WTC11 (cell line): ENCODE data around the gene ATF4. TPM values are rescaled to one million over a fixed set of nuclear protein-coding genes. Genes with fewer than 3 reads are reported as not detected.

Experiments used
- ATAC-seq: fragments of 200-7000 bp; cut with Tn5 transposase; 2 replicates; pipeline ENCODE4 v1.10.0; 2021; ENCODE audit warnings: mild to moderate bottlenecking, moderate library complexity
- CTCF ChIA-PET: fragments of 300-600 bp; sonication (Branson Sonifier 250); formaldehyde crosslinking; loops from one replicate; lab custom pipeline; 2021; ENCODE audit warnings: antibody characterized with exemption; lab: Charles Lee
- POLR2A ChIA-PET: fragments of 350-600 bp; sonication (Branson Sonifier 250); formaldehyde crosslinking; loops from one replicate; lab custom pipeline; 2021; ENCODE audit warnings: antibody characterized with exemption; lab: Charles Lee
- DNase-seq: peaks from one replicate; pipeline ENCODE4 v3.0.0; 2021; ENCODE audit warnings: low spot score
- H3K27ac Mint-ChIP-seq: 2 replicates; pipeline ENCODE4 v1.8.0; 2021; ENCODE audit warnings: mixed read lengths
- H3K27me3 Mint-ChIP-seq: 2 replicates; pipeline ENCODE4 v1.8.0; 2021; ENCODE audit warnings: low read depth, mild to moderate bottlenecking, moderate library complexity, mixed read lengths
- H3K36me3 Mint-ChIP-seq: 2 replicates; pipeline ENCODE4 v1.8.0; 2021; ENCODE audit warnings: mixed read lengths
- H3K4me1 Mint-ChIP-seq: 2 replicates; pipeline ENCODE4 v1.8.0; 2022; ENCODE audit warnings: mixed read lengths
- H3K4me3 Mint-ChIP-seq: 2 replicates; pipeline ENCODE4 v1.8.0; 2021; ENCODE audit warnings: mild to moderate bottlenecking, moderate library complexity, mixed read lengths
- H3K9me3 Mint-ChIP-seq: 2 replicates; pipeline ENCODE4 v1.8.0; 2021; ENCODE audit warnings: mixed read lengths
- ATF1 ChIP-seq: sonication (generic); formaldehyde crosslinking; IDR thresholded peaks from 2 replicates; pipeline ENCODE4 v1.8.1; 2023; ENCODE audit warnings: mild to moderate bottlenecking, moderate library complexity, missing genetic modification reagents
- CREB1 ChIP-seq: sonication (generic); formaldehyde crosslinking; IDR thresholded peaks from 2 replicates; pipeline ENCODE4 v1.8.0; 2023; ENCODE audit warnings: mild to moderate bottlenecking, missing genetic modification reagents
- ESRRA ChIP-seq: sonication (generic); formaldehyde crosslinking; IDR thresholded peaks from 2 replicates; pipeline ENCODE4 v1.8.1; 2022; ENCODE audit warnings: mild to moderate bottlenecking, missing genetic modification reagents, borderline replicate concordance
- FOXK1 ChIP-seq: sonication (generic); formaldehyde crosslinking; IDR thresholded peaks from 2 replicates; pipeline ENCODE4 v1.8.0; 2022; ENCODE audit warnings: mild to moderate bottlenecking, moderate library complexity, missing genetic modification reagents
- JUN ChIP-seq: sonication (generic); formaldehyde crosslinking; IDR thresholded peaks from 2 replicates; pipeline ENCODE4 v1.8.0; 2023; ENCODE audit warnings: mild to moderate bottlenecking, missing genetic modification reagents
- KAT7 ChIP-seq: sonication (generic); formaldehyde crosslinking; IDR thresholded peaks from 2 replicates; pipeline ENCODE4 v1.8.1; 2023; ENCODE audit warnings: missing genetic modification reagents, mild to moderate bottlenecking, borderline replicate concordance
- MYBL2 ChIP-seq: sonication (generic); formaldehyde crosslinking; IDR thresholded peaks from 2 replicates; pipeline ENCODE4 v1.8.1; 2023; ENCODE audit warnings: mild to moderate bottlenecking, moderate library complexity, missing genetic modification reagents
- OVOL2 ChIP-seq: fragments of 250-450 bp; sonication (Bioruptor Pico); IDR thresholded peaks from 2 replicates; pipeline ENCODE4 v1.9.0; 2021; ENCODE audit warnings: mild to moderate bottlenecking, borderline replicate concordance
- RELA ChIP-seq: sonication (generic); formaldehyde crosslinking; IDR thresholded peaks from 2 replicates; pipeline ENCODE4 v1.8.1; 2022; ENCODE audit warnings: missing genetic modification reagents, mild to moderate bottlenecking, borderline replicate concordance
- TEAD4 ChIP-seq: sonication (generic); formaldehyde crosslinking; IDR thresholded peaks from 2 replicates; pipeline ENCODE4 v1.8.0; 2022; ENCODE audit warnings: mild to moderate bottlenecking, missing genetic modification reagents
- ZNF219 ChIP-seq: sonication (generic); formaldehyde crosslinking; IDR thresholded peaks from 2 replicates; pipeline ENCODE4 v1.8.0; 2023; ENCODE audit warnings: missing genetic modification reagents, mild to moderate bottlenecking, borderline replicate concordance
- total RNA-seq: library from RNA; stranded (reverse); gene quantifications from 3 replicates; pipeline ENCODE4 v1.2.3, GENCODE V29; 2021
- TF ChIP-seq, protein P1 (sequence below): sonication (generic); formaldehyde crosslinking; IDR thresholded peaks from 2 replicates; pipeline ENCODE4 v1.8.1; 2022; ENCODE audit warnings: low read depth, mild to moderate bottlenecking, moderate library complexity, missing genetic modification reagents, borderline replicate concordance
- TF ChIP-seq, protein P2 (sequence below): fragments of 200-600 bp; IDR thresholded peaks from 2 replicates; pipeline ENCODE4 v1.8.0; 2022; ENCODE audit warnings: antibody characterized with exemption
- TF ChIP-seq, protein P3 (sequence below): sonication (generic); formaldehyde crosslinking; IDR thresholded peaks from 2 replicates; pipeline ENCODE4 v1.8.1; 2023; ENCODE audit warnings: mild to moderate bottlenecking, moderate library complexity, missing genetic modification reagents
- TF ChIP-seq, protein P4 (sequence below): sonication (generic); formaldehyde crosslinking; IDR thresholded peaks from 2 replicates; pipeline ENCODE4 v1.8.1; 2023; ENCODE audit warnings: mild to moderate bottlenecking, missing genetic modification reagents
- TF ChIP-seq, protein P5 (sequence below): sonication (generic); formaldehyde crosslinking; IDR thresholded peaks from 2 replicates; pipeline ENCODE4 v1.8.0; 2022; ENCODE audit warnings: mild to moderate bottlenecking, missing genetic modification reagents
- TF ChIP-seq, protein P6 (sequence below): fragments of 250-450 bp; sonication (Bioruptor Pico); IDR thresholded peaks from 2 replicates; pipeline ENCODE4 v1.8.0; 2021; ENCODE audit warnings: mild to moderate bottlenecking

Gene ATF4
- total RNA-seq, 1 experiment from 2014 or later = 460 TPM

DNA sequence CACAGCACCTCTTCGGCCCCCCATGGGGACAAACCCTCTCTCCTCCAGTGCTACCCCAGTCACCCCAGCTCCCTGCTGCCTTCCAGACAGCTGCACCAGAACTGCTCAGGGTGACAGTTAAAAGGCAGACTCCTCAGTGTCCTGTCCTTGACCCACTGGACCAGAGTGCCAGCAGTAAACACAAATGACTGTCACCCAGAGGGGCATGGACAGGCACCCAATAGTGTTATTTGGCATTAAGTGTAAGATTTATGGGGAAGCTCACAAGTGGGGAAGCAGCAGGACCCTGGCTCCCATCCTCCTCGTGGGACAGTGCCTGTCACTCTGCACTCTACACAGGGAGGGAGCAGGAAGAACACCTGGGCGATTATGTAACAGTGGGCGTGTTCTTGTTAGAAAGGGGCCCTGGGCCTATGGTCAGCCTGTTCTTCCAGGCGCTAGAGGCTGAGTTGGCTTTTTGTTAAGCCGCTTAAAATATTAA, 7.2 kb downstream of the ATF4 start:
- Mint-ChIP-seq H3K4me3 (no peak overlapping the region), H3K27ac (peak overlapping the region; percentile 44; the same call in 1 of the 2 replicates), H3K9me3 (no peaks in the 10 kb centered on the region), H3K36me3 (peaks cover 38% of the 10 kb centered on the region), H3K4me1 (peaks cover 68% of the 10 kb centered on the region), H3K27me3 (no peaks in the 10 kb centered on the region)
- ChIA-PET CTCF (interaction anchor here (1.3 kb wide), 1 partner anchor 10 kb away, joined by 5 read pairs; no protein-coding TSS in a partner anchor), POLR2A (no interaction called here)
- no peak for ATAC-seq
- TF ChIP-seq, protein P1, sequence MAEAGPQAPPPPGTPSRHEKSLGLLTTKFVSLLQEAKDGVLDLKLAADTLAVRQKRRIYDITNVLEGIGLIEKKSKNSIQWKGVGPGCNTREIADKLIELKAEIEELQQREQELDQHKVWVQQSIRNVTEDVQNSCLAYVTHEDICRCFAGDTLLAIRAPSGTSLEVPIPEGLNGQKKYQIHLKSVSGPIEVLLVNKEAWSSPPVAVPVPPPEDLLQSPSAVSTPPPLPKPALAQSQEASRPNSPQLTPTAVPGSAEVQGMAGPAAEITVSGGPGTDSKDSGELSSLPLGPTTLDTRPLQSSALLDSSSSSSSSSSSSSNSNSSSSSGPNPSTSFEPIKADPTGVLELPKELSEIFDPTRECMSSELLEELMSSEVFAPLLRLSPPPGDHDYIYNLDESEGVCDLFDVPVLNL (CRISPR knock-in tag) = no peak
- TF ChIP-seq, protein P2, sequence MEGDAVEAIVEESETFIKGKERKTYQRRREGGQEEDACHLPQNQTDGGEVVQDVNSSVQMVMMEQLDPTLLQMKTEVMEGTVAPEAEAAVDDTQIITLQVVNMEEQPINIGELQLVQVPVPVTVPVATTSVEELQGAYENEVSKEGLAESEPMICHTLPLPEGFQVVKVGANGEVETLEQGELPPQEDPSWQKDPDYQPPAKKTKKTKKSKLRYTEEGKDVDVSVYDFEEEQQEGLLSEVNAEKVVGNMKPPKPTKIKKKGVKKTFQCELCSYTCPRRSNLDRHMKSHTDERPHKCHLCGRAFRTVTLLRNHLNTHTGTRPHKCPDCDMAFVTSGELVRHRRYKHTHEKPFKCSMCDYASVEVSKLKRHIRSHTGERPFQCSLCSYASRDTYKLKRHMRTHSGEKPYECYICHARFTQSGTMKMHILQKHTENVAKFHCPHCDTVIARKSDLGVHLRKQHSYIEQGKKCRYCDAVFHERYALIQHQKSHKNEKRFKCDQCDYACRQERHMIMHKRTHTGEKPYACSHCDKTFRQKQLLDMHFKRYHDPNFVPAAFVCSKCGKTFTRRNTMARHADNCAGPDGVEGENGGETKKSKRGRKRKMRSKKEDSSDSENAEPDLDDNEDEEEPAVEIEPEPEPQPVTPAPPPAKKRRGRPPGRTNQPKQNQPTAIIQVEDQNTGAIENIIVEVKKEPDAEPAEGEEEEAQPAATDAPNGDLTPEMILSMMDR = no peak
- TF ChIP-seq KAT7 (CRISPR knock-in tag) (no peak), FOXK1 (CRISPR knock-in tag) (no peak)
- no peak for DNase-seq

DNA sequence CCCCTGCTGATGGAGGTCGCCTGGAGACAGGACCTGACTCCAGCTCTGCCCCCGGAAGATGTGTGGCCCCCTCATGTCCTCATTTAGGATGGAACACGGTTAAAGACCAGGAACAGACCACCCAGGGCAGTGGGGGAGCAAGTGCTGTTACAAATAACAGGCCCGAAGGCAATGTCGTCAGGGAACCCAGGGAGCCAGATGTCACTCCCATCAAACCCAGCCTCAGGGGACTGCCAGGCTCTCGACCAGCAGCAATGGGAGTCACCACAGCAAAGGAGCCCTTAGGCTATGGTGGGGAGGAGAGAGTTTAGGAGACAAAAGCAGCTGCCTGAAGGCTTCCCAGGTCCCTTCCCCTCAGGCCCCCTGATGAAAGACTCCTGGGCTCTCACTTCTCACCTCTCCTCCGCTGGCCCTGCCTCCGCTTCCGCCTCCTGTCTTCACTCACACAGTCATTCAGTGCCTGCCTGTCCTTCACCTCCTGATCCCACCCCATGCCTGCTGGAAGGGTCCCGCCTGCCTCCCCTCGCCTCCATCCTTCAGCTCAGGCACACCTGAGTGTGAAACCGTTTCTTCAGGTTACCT, 7.8 kb downstream of the ATF4 start:
- Mint-ChIP-seq H3K27ac (no peak overlapping the region), H3K4me3 (no peak overlapping the region), H3K36me3 (peaks cover 32% of the 10 kb centered on the region), H3K9me3 (no peaks in the 10 kb centered on the region), H3K4me1 (peaks cover 64% of the 10 kb centered on the region), H3K27me3 (no peaks in the 10 kb centered on the region)
- ChIA-PET POLR2A (interaction anchor here (0.8 to 1.3 kb wide), 2 partner anchors 8 to 26 kb away, joined by 3 to 15 read pairs; partner anchors contain the start of genes ATF4 and MIEF1), CTCF (interaction anchor here (1.0 to 2.7 kb wide), 21 partner anchors 8 to 393 kb away, joined by 3 to 54 read pairs (median 9); partner anchors contain the start of genes ATF4, MIEF1 and RPL3)
- TF ChIP-seq, protein P1 (CRISPR knock-in tag) = no peak
- TF ChIP-seq MYBL2 (CRISPR knock-in tag) (no peak), CREB1 (no peak), OVOL2 (no peak), JUN (CRISPR knock-in tag) (no peak)
- TF ChIP-seq, protein P3, sequence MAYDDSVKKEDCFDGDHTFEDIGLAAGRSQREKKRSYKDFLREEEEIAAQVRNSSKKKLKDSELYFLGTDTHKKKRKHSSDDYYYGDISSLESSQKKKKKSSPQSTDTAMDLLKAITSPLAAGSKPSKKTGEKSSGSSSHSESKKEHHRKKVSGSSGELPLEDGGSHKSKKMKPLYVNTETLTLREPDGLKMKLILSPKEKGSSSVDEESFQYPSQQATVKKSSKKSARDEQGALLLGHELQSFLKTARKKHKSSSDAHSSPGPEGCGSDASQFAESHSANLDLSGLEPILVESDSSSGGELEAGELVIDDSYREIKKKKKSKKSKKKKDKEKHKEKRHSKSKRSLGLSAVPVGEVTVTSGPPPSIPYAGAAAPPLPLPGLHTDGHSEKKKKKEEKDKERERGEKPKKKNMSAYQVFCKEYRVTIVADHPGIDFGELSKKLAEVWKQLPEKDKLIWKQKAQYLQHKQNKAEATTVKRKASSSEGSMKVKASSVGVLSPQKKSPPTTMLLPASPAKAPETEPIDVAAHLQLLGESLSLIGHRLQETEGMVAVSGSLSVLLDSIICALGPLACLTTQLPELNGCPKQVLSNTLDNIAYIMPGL (CRISPR knock-in tag) = no peak
- DNase-seq (no peak), ATAC-seq (no peak)

DNA sequence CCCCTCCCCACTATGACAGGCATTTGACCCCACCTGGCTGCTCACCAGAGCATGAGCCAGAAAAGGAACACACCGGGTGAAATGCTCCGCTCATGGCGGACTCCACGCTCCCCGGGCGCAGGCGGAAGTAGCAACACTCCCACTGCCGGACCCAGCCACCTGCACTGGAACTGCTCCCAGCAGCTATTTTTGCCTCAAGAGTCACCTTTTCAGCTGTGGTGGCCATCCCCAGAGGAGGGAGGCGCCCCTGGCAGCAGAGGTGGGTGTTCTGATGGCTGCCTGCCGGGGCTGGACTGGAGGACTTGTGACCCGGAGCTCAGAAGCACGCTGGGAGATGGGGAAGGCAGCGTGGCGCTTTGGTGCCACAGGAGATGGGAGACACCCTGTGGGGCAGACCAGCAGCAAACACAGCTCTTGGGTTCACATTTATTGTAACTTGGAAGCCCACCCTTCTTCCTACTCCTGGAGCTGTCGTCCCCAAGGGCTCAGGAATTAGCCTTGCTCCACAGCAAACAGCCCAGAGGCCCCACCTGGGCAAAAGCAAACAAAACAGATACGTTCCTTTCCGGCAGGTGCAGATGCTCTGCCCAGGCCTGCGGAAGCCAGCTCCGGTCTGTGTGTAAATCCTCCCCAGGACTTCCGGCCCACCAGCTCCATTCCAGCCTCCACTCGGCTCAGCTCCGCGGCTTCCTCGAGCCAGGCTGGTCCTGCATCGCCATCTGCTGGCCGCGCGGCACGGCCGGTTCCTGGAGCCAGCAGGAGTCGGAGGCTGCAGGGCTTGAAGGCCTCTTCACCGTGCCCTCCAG, 8.5 kb downstream of the ATF4 start:
- Mint-ChIP-seq H3K27ac (no peak overlapping the region), H3K9me3 (no peaks in the 10 kb centered on the region), H3K36me3 (peaks cover 28% of the 10 kb centered on the region), H3K4me1 (peaks cover 65% of the 10 kb centered on the region), H3K27me3 (no peaks in the 10 kb centered on the region), H3K4me3 (no peak overlapping the region)
- DNase-seq = peak; percentile 94
- ChIA-PET POLR2A (interaction anchor here (0.6 to 1.3 kb wide), 6 partner anchors 9 to 655 kb away, joined by 3 to 15 read pairs (median 3); partner anchors contain the start of genes ATF4 and MIEF1), CTCF (interaction anchor here (0.5 to 2.7 kb wide), 61 partner anchors 9 to 515 kb away, joined by 3 to 54 read pairs (median 5); partner anchors contain the start of genes ATF4, MIEF1, RPL3 and TAB1)
- peak; percentile 8 for ATAC-seq
- TF ChIP-seq TEAD4 (no peak), MYBL2 (CRISPR knock-in tag) (peak; percentile 59; the same call in 1 of the 2 replicates), ATF1 (CRISPR knock-in tag) (no peak), ZNF219 (CRISPR knock-in tag) (no peak), ESRRA (0 out of 2 replicates have a peak, but pooled peaks have one; percentile 64), RELA (CRISPR knock-in tag) (no peak)
- TF ChIP-seq, protein P4, sequence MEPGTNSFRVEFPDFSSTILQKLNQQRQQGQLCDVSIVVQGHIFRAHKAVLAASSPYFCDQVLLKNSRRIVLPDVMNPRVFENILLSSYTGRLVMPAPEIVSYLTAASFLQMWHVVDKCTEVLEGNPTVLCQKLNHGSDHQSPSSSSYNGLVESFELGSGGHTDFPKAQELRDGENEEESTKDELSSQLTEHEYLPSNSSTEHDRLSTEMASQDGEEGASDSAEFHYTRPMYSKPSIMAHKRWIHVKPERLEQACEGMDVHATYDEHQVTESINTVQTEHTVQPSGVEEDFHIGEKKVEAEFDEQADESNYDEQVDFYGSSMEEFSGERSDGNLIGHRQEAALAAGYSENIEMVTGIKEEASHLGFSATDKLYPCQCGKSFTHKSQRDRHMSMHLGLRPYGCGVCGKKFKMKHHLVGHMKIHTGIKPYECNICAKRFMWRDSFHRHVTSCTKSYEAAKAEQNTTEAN = peak; percentile 74; the same call in 1 of the 2 replicates
- TF ChIP-seq, protein P5, sequence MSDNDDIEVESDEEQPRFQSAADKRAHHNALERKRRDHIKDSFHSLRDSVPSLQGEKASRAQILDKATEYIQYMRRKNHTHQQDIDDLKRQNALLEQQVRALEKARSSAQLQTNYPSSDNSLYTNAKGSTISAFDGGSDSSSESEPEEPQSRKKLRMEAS (CRISPR knock-in tag) = peak; percentile 71
- TF ChIP-seq, protein P1 (CRISPR knock-in tag) = no peak
- TF ChIP-seq, protein P6, sequence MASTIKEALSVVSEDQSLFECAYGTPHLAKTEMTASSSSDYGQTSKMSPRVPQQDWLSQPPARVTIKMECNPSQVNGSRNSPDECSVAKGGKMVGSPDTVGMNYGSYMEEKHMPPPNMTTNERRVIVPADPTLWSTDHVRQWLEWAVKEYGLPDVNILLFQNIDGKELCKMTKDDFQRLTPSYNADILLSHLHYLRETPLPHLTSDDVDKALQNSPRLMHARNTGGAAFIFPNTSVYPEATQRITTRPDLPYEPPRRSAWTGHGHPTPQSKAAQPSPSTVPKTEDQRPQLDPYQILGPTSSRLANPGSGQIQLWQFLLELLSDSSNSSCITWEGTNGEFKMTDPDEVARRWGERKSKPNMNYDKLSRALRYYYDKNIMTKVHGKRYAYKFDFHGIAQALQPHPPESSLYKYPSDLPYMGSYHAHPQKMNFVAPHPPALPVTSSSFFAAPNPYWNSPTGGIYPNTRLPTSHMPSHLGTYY (CRISPR knock-in tag) = no peak
